HCT116 (cell line): Measurements from ENCODE around the gene TAMM41.

Experiments
- CTCF ChIP-seq, 3 experiments: fragments of 200-600 bp in 1 of 3; sonication (generic) in 1 of 3; IDR thresholded peaks in 2 of 3; conservative IDR thresholded peaks in 1 of 3; 2 replicates each; pipeline ENCODE4 v1.5.1; 2012 to 2017; ENCODE audit warnings: low read depth in 2 of 3, low read length in 2 of 3, antibody characterized with exemption in 1 of 3, borderline replicate concordance in 1 of 3, control low read depth in 1 of 3, mild to moderate bottlenecking in 1 of 3, mixed read lengths in 1 of 3, mixed run types in 1 of 3, moderate library complexity in 1 of 3; ENCODE audit not compliant: insufficient read depth in 1 of 3
- EZH2 ChIP-seq: fragments of 200-600 bp; sonication (generic); IDR thresholded peaks from 2 replicates; pipeline ENCODE4 v1.6.1; 2017; ENCODE audit warnings: antibody characterized with exemption, mixed run types
- JUND ChIP-seq: IDR thresholded peaks from 2 replicates; pipeline ENCODE4 v1.6.1; 2012
- POLR2AphosphoS5 ChIP-seq: IDR thresholded peaks from 2 replicates; pipeline ENCODE4 v1.6.1; 2011; ENCODE audit warnings: mild to moderate bottlenecking, low read depth, low read length, moderate library complexity
- SP1 ChIP-seq: IDR thresholded peaks from 2 replicates; pipeline ENCODE4 v1.6.1; 2012; ENCODE audit warnings: low read depth

GRCh38 chr3:11814663-11815062, 32.0 kb downstream of the TAMM41 start:
- TF ChIP-seq CTCF (IDR thresholded peaks at IDR 0.05 in 2 of 3, conservative IDR thresholded peaks at IDR 0.05 in 1 of 3; ENCODE audit: borderline replicate concordance in 1 of 3, insufficient read depth in 1 of 3, low read depth in 2 of 3, low read length in 2 of 3) (no peak), EZH2 (no peak), SP1 (no peak), JUND (no peak), POLR2AphosphoS5 (no peak)
